ENCODE measurements around the gene CDC42EP3.

The CDC42EP3 gene

GRCh38 chr2:37683241-37683640 is 11.8 kb upstream of the CDC42EP3 start:
- DNase-seq: no peak

- DNase-seq: no peak
Measured at GRCh38 chr2:37682473-37682872, 11.0 kb upstream of the CDC42EP3 start.

DNA sequence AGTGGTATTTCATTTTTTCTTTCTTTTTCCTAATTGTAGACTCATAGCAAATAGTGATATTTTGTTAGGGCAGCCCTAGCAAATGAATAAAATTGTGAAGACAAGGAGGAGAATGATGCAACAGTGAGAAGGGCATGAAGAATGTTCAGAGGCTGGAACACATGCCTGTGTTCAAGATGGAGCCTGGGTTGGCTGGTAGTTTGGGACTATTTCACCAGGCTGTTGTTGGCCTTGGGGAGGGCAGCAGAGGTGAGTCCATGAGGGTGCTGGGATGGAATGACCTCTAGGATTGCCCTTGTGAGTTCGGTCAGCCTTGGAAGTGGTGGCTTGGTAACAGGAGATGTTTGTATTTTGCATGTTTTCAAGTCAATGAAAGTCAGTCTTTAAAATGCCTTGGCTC is 10.1 kb upstream of the CDC42EP3 start:
- no peak for DNase-seq

DNA sequence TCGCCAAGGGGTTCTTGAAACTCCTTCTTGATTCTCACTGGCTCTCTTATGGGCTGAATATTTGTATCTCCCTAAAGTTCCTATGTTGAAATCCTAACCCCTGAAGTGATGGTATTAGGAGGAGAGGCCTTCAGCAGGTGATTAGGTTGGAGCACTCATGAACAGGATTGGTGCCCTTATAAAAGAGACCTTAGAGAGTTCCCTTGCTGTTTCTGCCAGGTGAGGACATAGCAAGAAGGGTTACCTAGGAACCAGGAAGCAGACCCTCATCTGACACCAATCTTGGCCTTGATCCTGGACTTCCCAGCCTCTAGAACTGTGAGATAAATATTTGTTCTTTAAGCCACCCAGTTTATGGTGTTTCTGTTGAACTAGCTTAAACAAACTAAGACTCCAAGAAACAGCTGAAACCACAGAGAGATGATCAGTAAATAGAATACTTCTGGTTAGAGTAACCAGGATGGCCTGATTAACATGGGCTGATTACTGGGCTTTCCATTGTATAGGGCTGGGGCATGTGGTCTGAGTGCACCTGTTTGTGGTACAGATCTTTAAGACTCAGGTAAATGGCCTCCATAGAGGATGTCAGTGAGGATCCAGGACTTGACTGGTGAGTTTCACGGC is 7.7 kb upstream of the CDC42EP3 start:
- DNase-seq: no peak

- no peak for DNase-seq
Measured at GRCh38 chr2:37676274-37676673, 4.8 kb upstream of the CDC42EP3 start.

GRCh38 chr2:37674946-37675345 is 3.5 kb upstream of the CDC42EP3 start:
- DNase-seq: no peak

GRCh38 chr2:37672870-37673184 is 1.4 kb upstream of the CDC42EP3 start:
- no peak for DNase-seq

DNA sequence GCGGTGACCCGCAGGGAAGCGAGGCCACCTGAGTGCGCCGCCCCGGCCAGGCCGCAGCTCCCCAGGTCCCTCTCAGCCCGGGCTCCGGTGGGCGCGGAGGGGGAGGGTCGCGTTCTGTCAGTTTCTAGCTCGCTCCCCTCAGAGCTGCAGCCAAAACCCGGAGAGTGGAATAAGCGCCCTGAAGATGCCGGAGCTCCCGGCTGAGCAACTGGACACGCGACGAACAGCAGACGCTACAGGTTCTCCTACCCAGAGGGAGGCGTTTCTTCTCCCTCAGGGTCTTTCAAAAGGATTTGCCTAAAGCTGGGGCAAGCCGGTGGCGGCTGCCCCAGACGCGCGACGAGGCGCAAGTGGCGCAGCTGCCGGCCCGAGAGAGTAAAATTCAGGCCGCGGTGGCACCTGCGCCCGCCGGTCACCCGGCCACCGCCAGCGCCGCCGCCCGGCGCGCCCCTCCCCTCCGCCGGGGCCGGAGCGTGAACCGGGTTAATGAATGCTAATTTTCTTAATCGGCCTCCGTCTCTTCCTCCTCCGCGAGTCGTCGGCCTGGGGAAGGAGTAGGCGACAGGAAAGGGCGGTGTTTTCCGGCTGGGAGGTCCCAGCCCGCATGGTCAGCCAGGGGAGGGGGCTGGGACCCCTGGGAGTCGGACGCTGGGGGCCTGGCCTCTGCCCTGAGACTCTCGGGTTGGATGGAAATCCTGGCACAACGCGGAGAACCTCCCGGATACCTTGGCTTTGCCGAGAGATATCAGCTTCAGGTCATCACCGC is 845 bp upstream of the CDC42EP3 start:
- peak; percentile 64 for DNase-seq

DNA sequence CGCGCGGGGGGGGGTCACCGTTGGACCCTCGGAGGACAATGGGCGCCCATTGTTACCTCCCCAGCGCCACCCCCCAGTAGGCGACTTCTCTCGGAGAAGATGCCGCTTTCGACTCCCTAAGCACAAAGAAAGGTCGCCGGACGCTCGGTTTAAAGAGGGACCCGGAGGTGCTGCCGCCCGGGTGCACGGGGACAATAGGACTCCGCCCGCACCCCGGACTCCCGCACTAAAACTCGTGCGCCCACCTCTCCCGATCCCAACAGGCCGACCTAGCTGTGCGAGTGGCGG is 318 bp upstream of the CDC42EP3 start:
- no peak for DNase-seq

- DNase-seq: no peak
Measured at GRCh38 chr2:37670378-37671008, 949 bp downstream of the CDC42EP3 start.

- DNase-seq: no peak
Measured at GRCh38 chr2:37669446-37669845, 2.0 kb downstream of the CDC42EP3 start.

- DNase-seq: no peak
Measured at GRCh38 chr2:37667704-37668103, 3.7 kb downstream of the CDC42EP3 start.

DNA sequence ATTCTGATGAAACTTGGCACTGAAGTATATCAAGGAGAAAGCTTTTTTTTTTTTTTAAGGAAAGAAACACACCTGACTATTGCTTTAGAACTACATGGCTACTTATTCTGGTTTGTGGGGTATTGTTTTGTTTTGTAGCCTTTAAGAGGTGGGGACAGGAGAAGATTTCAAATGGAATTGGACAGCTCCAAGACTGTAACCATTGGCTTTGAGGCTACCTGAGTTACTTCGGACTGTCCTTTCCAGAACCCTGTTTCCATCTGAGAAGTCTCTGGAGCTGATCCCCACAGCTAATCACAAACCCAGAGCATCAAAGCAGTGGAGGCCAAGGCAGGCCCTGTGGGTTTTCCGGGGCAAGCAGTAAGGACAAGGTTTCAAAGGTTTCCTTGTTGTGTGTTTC is 4.7 kb downstream of the CDC42EP3 start:
- DNase-seq: no peak

GRCh38 chr2:37665604-37666362 is 5.7 kb downstream of the CDC42EP3 start:
- no peak for DNase-seq

GRCh38 chr2:37665043-37665442 is 6.4 kb downstream of the CDC42EP3 start:
- no peak for DNase-seq

- DNase-seq: no peak
Measured at GRCh38 chr2:37664231-37664643, 7.2 kb downstream of the CDC42EP3 start.

- DNase-seq: no peak
Measured at GRCh38 chr2:37663390-37663789, 8.1 kb downstream of the CDC42EP3 start.

GRCh38 chr2:37659723-37660122 is 11.7 kb downstream of the CDC42EP3 start:
- no peak for DNase-seq

GRCh38 chr2:37658682-37659081 is 12.8 kb downstream of the CDC42EP3 start:
- no peak for DNase-seq

DNA sequence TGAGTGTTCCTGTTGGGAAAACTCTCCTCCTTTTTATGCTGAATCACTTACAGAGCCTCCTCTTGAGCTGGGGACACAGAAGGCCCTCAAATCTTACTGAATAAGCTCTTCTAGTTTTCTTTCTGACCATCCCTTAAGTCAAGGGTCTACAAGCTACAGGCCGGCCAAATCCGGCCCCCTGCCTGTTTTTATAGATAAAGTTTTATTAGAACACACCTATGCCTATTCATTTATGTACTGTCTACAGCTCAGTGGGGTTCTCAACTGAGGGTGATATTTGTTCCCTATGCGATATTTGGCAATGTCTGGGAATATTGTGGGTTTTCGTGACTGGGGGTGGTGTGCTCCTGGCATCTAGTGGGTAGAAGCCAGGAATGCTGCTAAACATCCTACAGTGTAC is 14.0 kb downstream of the CDC42EP3 start:
- DNase-seq: no peak

GRCh38 chr2:37656512-37657423 is 14.7 kb downstream of the CDC42EP3 start:
- no peak for DNase-seq

DNA sequence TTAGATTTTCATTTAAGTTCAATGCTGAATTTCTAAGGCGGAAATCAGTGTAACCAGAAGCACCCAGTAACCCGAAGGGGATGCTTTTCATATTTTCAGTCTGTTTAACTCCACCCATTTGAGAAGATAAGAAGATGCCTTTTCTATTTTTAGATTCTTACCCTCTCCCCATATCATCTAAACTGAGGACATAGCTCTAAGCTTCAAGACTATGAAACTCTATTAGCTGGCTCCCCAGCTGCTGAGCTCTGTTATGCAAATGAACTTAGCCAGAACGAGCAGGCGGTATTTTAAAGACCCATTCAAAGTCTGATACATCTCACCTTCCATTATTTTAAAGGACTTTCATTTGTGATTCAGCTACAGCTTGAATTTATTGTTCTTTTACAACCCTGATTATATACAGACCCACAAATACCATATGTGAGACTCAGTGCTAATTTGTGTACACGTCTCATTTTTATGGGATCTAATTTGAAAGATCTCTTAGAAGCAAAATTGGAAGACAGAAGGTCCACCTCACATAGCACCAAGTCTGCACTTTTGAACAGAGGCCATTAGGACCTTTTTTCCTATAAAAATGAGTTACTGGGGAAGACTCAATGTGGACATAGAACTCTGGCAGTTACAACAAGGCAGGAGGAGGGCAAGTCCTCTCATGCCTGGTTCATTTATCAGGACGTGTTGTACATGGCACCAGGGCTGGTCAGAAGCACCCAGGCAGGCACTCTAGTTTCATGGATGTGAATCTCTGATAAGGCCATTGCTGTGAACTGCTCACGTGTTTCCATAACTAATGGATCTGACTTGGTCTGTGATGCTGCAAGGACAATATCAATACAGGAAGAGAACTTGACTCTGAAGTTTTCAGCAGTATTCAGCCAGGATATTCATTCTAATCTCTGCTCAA is 16.3 kb downstream of the CDC42EP3 start:
- no peak for DNase-seq

Data from GOT3 (cell line).